Measurements from ENCODE around the gene WDR7.

DNA sequence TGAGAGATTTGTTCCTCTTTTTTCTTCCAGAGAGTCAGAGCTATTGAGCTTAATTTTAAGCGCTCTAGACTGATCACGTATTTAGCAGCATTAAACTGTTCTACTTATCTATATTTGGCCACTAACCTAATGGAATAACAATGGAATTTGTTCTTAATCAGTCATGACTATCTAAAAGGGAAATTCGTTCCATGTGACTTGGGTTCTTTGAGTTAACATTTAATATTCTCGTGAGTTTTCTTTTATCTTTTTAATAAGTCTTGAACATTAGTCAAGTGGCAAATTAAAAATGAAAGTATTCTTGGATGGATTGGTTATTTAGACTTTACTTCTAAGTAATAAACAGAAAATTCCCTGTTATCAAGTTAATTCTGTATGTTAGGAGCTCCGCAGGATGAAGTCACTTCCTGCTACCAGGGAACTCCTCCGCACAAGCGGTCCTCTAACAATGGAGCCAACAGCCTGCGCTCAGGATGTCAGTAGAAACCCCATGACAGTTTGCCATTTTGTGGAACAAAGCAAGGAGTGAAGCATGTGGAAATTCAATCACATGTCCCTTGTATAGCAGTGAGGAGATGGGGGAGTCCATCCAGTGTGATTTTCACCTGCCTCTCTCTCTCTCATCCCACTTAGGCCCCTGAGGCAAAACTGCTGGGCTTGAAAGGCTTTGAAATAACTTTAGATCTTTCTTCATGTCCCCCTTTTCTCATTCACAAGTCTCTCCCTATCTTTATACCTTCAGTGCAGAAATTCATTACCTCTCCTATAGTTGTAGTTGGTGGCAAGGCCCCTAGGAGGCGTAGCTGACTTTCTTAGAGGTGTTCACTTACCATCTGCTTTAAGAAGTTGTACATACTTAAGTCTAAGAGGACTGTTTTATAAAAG lies 138.1 kb downstream of the WDR7 start:
- TF ChIP-seq, protein P1, sequence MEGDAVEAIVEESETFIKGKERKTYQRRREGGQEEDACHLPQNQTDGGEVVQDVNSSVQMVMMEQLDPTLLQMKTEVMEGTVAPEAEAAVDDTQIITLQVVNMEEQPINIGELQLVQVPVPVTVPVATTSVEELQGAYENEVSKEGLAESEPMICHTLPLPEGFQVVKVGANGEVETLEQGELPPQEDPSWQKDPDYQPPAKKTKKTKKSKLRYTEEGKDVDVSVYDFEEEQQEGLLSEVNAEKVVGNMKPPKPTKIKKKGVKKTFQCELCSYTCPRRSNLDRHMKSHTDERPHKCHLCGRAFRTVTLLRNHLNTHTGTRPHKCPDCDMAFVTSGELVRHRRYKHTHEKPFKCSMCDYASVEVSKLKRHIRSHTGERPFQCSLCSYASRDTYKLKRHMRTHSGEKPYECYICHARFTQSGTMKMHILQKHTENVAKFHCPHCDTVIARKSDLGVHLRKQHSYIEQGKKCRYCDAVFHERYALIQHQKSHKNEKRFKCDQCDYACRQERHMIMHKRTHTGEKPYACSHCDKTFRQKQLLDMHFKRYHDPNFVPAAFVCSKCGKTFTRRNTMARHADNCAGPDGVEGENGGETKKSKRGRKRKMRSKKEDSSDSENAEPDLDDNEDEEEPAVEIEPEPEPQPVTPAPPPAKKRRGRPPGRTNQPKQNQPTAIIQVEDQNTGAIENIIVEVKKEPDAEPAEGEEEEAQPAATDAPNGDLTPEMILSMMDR (IDR thresholded peaks at IDR 0.05), result no peak
- TF ChIP-seq POLR2AphosphoS5 (IDR thresholded peaks at IDR 0.05) (no peak), POLR2A (IDR thresholded peaks at IDR 0.05) (no peak)

Data from prostate gland (tissue), 2 donors.